PC-9 (cell line): ENCODE measurements around the gene GSG1. TPM values are rescaled to one million over a fixed set of nuclear protein-coding genes. Genes with fewer than 3 reads are reported as not detected.
A peak's percentile ranks its signal among the peaks of the same experiment; 100 is the strongest.

Experiments used
- Bru-seq: library from RNA; stranded (reverse); fragments of 400-500 nt; gene quantifications from one replicate; lab custom pipeline; 2021; lab: Mats Ljungman, UMichigan
- BruChase-seq, 2 experiments: library from RNA; stranded (reverse); fragments of 400-500 nt; gene quantifications; one replicate each; lab custom pipeline; 2021; lab: Mats Ljungman, UMichigan
- BruUV-seq: library from RNA; stranded (reverse); fragments of 400-500 nt; replicated peaks from 2 replicates; lab custom pipeline; 2021; lab: Mats Ljungman, UMichigan
- CTCF ChIA-PET: fragments of 300-600 bp; sonication (Branson Sonifier 250); formaldehyde crosslinking; loops from one replicate; lab custom pipeline; 2022; ENCODE audit warnings: antibody characterized with exemption; lab: Charles Lee
- POLR2A ChIA-PET: fragments of 300-600 bp; sonication (Branson Sonifier 250); formaldehyde crosslinking; loops from one replicate; lab custom pipeline; 2022; ENCODE audit warnings: antibody characterized with exemption; ENCODE audit not compliant: unreplicated experiment; lab: Charles Lee
- DNase-seq, 2 experiments: peaks; one replicate each; pipeline versions ENCODE4 v3.0.0 to v3.0.0-alpha.2; 2015 to 2022; ENCODE audit warnings: mixed read lengths in 1 of 2
- H2AFZ ChIP-seq: fragments of 200-600 bp; sonication (generic); 2 replicates; pipeline ENCODE4 v1.8.1; 2017; ENCODE audit warnings: antibody characterized with exemption
- H3F3A ChIP-seq: fragments of 200-600 bp; sonication (generic); 2 replicates; pipeline ENCODE4 v1.8.1; 2017; ENCODE audit warnings: antibody characterized with exemption, mild to moderate bottlenecking, low read depth; ENCODE audit not compliant: insufficient read depth
- H3K27ac ChIP-seq: fragments of 200-600 bp; sonication (generic); 2 replicates; pipeline ENCODE4 v1.6.1; 2016; ENCODE audit warnings: mixed run types
- H3K27me3 ChIP-seq: fragments of 200-600 bp; sonication (generic); 2 replicates; pipeline ENCODE4 v1.6.1; 2016; ENCODE audit warnings: low read depth, mixed run types; ENCODE audit not compliant: insufficient read depth
- H3K36me3 ChIP-seq: fragments of 200-600 bp; sonication (generic); 2 replicates; pipeline ENCODE4 v1.6.1; 2016; ENCODE audit warnings: low read depth, mixed run types
- H3K4me1 ChIP-seq: fragments of 200-600 bp; sonication (generic); replicated peaks from 2 replicates; pipeline ENCODE4 v1.6.1; 2016; ENCODE audit warnings: mixed run types; ENCODE audit not compliant: insufficient read depth
- H3K4me2 ChIP-seq: fragments of 200-600 bp; sonication (generic); 2 replicates; pipeline ENCODE4 v1.6.1; 2017; ENCODE audit warnings: mixed run types
- H3K4me3 ChIP-seq: fragments of 200-600 bp; sonication (generic); 2 replicates; pipeline ENCODE4 v1.6.1; 2016; ENCODE audit warnings: mixed run types
- H3K79me2 ChIP-seq: fragments of 200-600 bp; sonication (generic); 2 replicates; pipeline ENCODE4 v1.6.1; 2017; ENCODE audit warnings: low read depth, mixed run types
- H3K9me2 ChIP-seq: fragments of 200-600 bp; sonication (generic); 2 replicates; pipeline ENCODE4 v1.8.1; 2017; ENCODE audit warnings: mild to moderate bottlenecking; ENCODE audit not compliant: insufficient read depth
- H3K9me3 ChIP-seq: fragments of 200-600 bp; sonication (generic); 2 replicates; pipeline ENCODE4 v1.8.1; 2016; ENCODE audit warnings: low read depth; ENCODE audit not compliant: insufficient read depth
- H4K20me1 ChIP-seq: fragments of 200-600 bp; sonication (generic); 2 replicates; pipeline ENCODE4 v1.8.1; 2017; ENCODE audit not compliant: insufficient read depth
- CTCF ChIP-seq: fragments of 200-600 bp; sonication (generic); conservative IDR thresholded peaks from 2 replicates; pipeline ENCODE4 v1.6.1; 2017; ENCODE audit warnings: mixed run types, antibody characterized with exemption, mild to moderate bottlenecking, moderate library complexity
- EZH2 ChIP-seq: fragments of 200-600 bp; sonication (generic); IDR thresholded peaks from 2 replicates; pipeline ENCODE4 v1.8.0; 2017; ENCODE audit warnings: antibody characterized with exemption, low read depth
- intact Hi-C: fragments of 100-400 bp; cut with micrococcal nuclease; formaldehyde crosslinking; loops from one replicate; pipeline ENCODE4 v1.10.0; 2022; ENCODE audit not compliant: unreplicated experiment
- long read RNA-seq: library from polyadenylated mRNA; stranded (forward); transcript quantifications from one replicate; pipeline ENCODE4 v2.0.0, GENCODE V29; 2022
- total RNA-seq: library from RNA; stranded (reverse); gene quantifications from 2 replicates; pipeline ENCODE4 v1.2.3, GENCODE V29; 2021

GSG1 gene
- 0.41 TPM in 1 of 2 replicates, not detected in the other for total RNA-seq
- percentile 29 among the genes with signal in this experiment for Bru-seq, nascent RNA
- percentile 17 among the genes with signal in this experiment for BruChase-seq, experiment 1, labeled RNA remaining after a 2-hour chase
- BruChase-seq, experiment 2, labeled RNA remaining after a 6-hour chase = percentile 20 among the genes with signal in this experiment
- long read RNA-seq, partial matches to known transcripts = 0 of 2 reads
- long read RNA-seq, other reads (novel, unspliced or antisense) = 2 of 2 reads

GRCh38 chr12:13103391-13104033 lies at the start of gene GSG1:
TSS of gene GSG1 (minus strand) at chr12:13103667. CDS start at chr12:13103512, 155 bp downstream.
- CTCF ChIA-PET = interaction anchor here (1.3 to 3.1 kb wide), 4 partner anchors 21 to 105 kb away, joined by 4 to 13 read pairs (median 7); no protein-coding TSS in a partner anchor

DNA sequence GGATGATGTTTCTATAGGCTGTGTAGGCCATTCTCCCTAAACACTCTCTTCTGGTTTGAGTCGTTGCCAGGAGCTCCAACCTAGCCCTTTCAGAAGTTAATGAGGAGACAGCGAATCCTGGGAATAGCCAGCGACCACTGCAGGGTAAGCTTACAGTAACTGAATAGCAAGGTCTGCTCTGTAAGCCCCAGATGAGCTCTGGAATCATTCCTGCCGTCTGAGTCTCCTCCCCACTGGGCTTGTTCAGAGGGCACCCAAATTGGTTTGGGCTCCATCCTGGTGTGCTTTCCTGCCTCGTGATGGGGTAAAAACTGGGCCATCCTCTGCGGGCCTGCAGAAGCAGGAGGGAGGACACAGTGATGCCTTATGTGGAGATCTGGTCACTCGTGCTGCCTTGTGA lies 49.7 kb upstream of the GSG1 start:
- Histone ChIP-seq H3K36me3 (no peaks in the 10 kb centered on the region), H3K9me2 (no peaks in the 10 kb centered on the region), H3F3A (peaks cover 24% of the 10 kb centered on the region; the same call in 1 of the 2 replicates), H3K79me2 (no peaks in the 10 kb centered on the region), H3K4me1 (peaks cover 31% of the 10 kb centered on the region), H3K27me3 (no peaks in the 10 kb centered on the region), H4K20me1 (no peaks in the 10 kb centered on the region), H3K4me3 (no peak overlapping the region), H3K27ac (peak overlapping the region; percentile 80; the same call in 1 of the 2 replicates), H3K9me3 (no peaks in the 10 kb centered on the region), H3K4me2 (no peak overlapping the region), H2AFZ (no peak overlapping the region)
- POLR2A ChIA-PET = interaction anchor here (0.6 kb wide), 1 partner anchor 26 kb away, joined by 4 read pairs; no protein-coding TSS in a partner anchor
- CTCF ChIA-PET = no interaction called here
- intact Hi-C loops = no loop called here
- no peak for DNase-seq
- BruUV-seq = no TSS peak
- TF ChIP-seq CTCF = no peak
- no peak for TF ChIP-seq EZH2

More at GRCh38 chr12:13103391-13104033, at the start of gene GSG1:
- Histone ChIP-seq H3K27ac (peak within 1 kb of the TSS; percentile 97), H3K4me1 (peaks cover 60% of the 10 kb centered on the region), H3K9me2 (no peaks in the 10 kb centered on the region), H2AFZ (no peak within 1 kb of the TSS), H4K20me1 (no peaks in the 10 kb centered on the region), H3K79me2 (peaks cover 7% of the 10 kb centered on the region; the same call in 1 of the 2 replicates), H3K4me3 (peak within 1 kb of the TSS; percentile 70; the same call in 1 of the 2 replicates), H3K36me3 (no peaks in the 10 kb centered on the region), H3K9me3 (peaks cover 5% of the 10 kb centered on the region; the same call in 1 of the 2 replicates), H3K27me3 (no peaks in the 10 kb centered on the region), H3K4me2 (peak within 1 kb of the TSS; percentile 95), H3F3A (peaks cover 46% of the 10 kb centered on the region)
- BruUV-seq = no TSS peak
- peak in 1 of 2 experiments; percentile 68 for DNase-seq
- TF ChIP-seq CTCF = no peak
- TF ChIP-seq EZH2 = no peak
- intact Hi-C loops = loop anchor here (2.0 kb wide), 1 partner anchor 15 kb away; no protein-coding TSS in a partner anchor
- POLR2A ChIA-PET = interaction anchor here (0.5 to 1.3 kb wide), 5 partner anchors 17 to 196 kb away, joined by 3 to 20 read pairs (median 4); partner anchors contain the start of gene EMP1

GRCh38 chr12:13152756-13153155 lies 49.3 kb upstream of the GSG1 start:
- peaks cover 28% of the 10 kb centered on the region for H3F3A ChIP-seq
- no peak overlapping the region for H2AFZ ChIP-seq
- DNase-seq = no peak
- ChIA-PET POLR2A (interaction anchor here (0.6 kb wide), 1 partner anchor 27 kb away, joined by 4 read pairs; no protein-coding TSS in a partner anchor), CTCF (no interaction called here)
- peaks cover 36% of the 10 kb centered on the region for H3K4me1 ChIP-seq
- no TSS peak for BruUV-seq
- no peaks in the 10 kb centered on the region for H3K9me2 ChIP-seq
- no peak overlapping the region for H3K4me3 ChIP-seq
- H3K79me2 ChIP-seq = no peaks in the 10 kb centered on the region
- no peaks in the 10 kb centered on the region for H3K27me3 ChIP-seq
- no peak overlapping the region for H3K27ac ChIP-seq
- H3K9me3 ChIP-seq = no peaks in the 10 kb centered on the region
- H4K20me1 ChIP-seq = no peaks in the 10 kb centered on the region
- no peak for TF ChIP-seq EZH2
- no peak for TF ChIP-seq CTCF
- intact Hi-C loops = no loop called here
- no peak overlapping the region for H3K4me2 ChIP-seq
- no peaks in the 10 kb centered on the region for H3K36me3 ChIP-seq
